Measurements from ENCODE around the gene PPBP.

PPBP gene

DNA sequence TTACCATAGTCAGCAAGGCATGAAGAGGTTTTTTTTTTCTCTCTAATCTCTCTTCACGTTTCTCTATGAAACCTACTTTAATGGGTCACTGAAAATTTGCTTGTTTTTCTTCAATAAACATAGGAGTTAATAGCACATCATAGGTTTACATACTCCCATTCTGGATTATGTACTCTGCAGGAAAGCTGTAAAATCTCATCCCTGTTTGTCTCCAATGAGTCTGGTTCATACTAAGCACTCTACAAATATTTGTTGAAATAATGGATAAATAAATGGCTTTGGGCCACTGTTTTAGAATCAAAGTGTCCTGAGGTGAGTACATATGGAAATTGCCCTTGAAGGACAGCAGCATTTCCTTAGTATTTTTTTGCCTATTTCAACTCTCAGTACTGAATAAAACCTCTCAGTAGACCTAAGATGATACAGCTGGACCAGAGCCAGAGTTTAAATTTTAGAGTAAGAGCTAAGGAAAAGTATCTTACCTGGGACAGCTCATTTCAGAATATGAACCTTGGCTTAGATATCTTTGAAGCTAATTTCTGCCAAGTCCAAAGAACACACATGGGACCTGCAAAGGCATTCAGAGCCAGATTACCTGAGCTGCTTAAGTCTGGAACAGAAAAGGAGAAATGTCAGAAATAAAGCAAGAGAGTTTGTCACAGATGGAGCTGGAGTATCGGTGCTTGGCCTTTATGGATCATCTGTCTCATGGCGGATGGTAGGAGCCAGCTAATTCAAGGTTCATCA lies 40.6 kb downstream of the PPBP start:
- no peak for DNase-seq

DNA sequence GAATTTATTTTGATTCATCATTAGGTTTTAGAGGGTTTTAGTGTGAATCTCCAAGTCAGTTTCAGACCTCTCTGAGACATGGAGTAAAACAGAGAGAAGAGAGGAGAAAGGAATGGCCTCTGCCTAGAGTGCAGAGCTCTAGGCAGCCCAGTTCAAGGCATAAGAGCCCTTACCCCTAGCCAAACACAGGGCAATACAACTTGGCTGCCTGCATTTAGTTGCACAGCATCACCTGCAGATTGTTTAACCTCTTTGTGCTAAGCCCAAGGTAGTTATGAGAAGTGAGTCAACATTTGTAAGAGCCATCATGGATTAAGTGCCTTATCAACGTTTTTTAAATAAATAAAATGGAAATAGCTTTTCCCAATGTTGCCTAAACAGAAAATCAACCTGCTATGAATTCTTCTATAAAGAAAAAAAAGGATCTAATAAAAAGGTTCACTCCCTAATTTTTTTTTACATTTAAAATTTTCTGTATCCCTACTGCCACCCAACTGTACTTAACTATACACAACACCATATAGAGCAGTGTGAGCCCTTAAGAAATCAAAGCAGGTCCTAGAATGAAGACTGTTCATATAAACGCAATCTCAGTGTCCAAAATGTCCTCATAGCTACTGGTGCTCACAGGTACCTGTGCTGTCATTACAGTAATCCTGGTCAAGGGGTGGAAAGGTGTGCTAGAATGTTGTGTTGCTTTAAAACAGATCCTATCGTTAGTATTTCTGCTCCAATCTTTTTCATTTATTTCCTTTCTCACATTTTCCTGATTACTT lies 42.1 kb downstream of the PPBP start:
- DNase-seq, result no peak

DNA sequence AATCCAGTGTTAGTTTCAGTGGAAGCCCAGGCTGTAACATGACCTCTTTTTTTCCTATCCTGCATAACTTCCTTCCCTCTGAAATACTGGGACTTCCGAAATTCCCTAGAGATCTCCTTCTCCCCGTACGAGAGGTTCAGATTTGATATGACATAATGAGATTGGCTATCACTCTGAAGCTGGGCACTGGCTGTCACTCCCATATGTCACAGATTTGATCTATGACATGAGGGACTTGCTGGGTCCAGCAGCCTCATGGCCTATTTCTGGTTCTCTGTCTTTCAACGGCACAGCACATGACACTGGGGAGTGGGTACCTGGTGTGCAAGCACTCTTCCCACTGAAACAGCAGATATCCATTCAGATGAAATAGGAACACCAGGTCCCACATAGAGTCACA lies 42.9 kb downstream of the PPBP start:
- no peak for DNase-seq

DNA sequence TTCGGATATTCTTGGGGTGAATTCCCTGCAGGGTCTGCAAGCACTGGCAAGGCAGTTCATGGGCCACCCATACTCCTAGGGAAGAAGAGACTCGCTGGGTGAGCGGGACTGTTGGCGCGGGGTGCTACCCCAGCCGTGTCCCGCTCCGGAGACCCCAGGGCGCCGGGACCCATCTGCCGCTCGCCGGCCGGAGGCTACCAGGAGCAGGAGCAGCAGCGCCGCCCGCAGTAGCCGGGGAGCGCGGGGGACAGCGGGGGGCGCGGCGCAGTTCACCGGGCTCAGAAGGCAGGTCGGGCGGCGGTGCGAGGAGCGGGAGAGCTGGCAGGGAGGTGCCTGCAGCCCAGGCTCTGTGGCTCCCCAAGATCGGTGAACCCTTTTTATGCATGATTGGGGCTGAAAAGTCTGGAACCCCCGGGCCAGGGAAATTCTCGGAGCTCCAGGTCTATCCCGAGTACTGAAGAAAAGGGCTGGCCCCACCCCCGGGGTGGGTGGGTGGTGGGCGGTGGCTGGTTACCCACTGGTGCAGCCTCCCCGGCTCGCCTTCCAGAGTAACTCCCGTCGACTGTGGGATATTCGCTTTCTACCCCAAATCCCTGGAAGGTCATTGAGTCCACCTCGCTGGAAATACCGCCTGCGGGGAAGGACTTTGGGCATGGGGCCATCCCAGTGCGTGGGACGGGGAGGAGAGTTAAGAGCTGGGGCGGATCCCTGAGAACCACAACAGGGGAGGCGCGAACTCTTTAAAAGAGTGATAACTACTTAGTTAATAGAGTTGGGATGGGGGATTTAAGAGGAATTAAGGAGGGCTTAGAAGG lies 43.7 kb downstream of the PPBP start:
- DNase-seq, result no peak

DNA sequence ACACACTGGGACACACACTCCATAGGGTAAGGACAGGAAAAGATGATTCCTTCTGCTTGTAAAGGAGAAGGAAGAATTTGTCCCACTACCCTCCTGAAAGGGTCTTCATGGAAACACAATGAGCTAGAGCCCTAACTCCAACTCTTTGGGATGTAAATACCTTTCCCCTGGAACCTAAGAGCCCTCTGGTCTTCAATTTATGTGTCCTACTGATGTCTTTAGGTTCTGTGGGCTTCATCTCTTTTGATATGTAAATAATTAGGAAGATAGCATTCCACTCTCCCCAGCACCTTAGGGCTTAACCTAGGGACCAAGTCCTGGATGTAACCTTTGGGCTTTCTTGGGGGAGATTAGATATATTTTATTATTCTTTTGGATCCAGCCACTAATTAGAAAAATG lies 44.4 kb downstream of the PPBP start:
- DNase-seq, result no peak

DNA sequence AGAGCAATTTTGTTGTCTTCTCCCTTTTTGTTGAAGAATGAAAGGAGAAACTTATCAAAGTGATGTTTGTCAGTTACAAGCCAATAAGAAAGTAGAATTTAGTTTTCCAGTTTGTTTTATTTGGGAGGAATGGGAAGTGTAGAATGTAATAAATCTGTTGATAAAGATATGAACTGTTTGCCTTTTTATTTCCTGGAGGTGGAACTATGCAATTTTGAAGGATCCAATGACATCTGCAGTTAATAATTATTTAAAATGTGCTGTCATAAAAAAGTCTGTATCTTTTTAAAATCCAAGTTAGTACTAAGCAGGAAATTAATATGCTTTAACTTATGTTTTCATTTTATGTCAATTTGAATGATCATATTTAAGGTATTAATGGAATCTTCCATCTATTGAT lies 51.0 kb downstream of the PPBP start:
- DNase-seq, result no peak
